Measurements from ENCODE around the gene TEF.

Gene TEF

GRCh38 chr22:41442240-41442792 is 60.6 kb downstream of the TEF start:
- no peak for TF ChIP-seq GATA2 (IDR thresholded peaks at IDR 0.05; ENCODE audit: low read depth, low read length)
- TF ChIP-seq GATA3 (IDR thresholded peaks at IDR 0.05; ENCODE audit: low read depth, low read length), result no peak

- TF ChIP-seq GATA3 (IDR thresholded peaks at IDR 0.05; ENCODE audit: low read depth, low read length), result no peak
- no peak for TF ChIP-seq GATA2 (IDR thresholded peaks at IDR 0.05; ENCODE audit: low read depth, low read length)
Observed at GRCh38 chr22:41444360-41445128, 62.8 kb downstream of the TEF start.

DNA sequence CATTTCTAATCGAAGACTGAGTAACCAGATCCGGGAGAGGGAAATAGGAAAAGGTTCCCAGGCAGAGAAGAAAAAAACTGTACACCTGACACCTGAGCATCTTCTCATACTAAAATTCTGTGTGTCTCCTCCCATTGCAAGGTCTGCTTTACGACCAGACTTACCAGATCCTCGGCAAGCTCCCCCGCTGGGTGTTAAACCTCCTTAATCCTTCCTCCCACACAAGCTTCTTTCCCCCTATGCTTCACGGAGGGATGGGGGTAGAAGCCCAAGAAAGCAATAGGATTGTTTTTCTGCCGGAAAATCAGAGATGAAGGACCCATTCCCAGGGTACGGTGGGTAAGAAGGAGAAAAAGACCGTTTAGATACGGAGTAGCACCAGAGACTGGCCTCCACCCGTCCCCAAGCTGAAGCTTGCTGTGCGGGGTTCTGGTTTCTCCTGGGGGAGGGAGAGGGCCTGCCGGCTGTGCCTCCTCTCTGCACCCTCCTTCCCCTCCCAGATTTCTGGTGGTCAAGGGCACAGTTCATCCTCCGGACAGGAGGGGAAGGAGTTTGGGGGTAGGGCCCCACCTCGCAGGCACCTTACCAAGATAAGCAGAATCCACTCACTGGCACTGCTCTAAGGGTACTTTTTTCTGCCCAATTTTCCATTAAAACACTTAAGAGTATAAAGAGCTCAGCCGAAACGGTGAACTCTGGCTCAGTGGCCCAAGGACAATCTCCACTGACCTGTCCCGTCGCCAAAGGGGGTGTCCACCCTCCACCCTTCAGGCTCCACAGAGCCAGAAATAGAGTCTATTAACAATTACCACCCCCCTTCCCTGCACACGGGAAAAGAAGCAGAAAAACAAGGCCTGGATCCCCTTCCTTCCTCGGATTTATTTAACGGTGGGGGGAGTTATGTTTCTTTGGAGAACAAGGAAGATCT is 63.7 kb downstream of the TEF start:
- TF ChIP-seq GATA3 (IDR thresholded peaks at IDR 0.05; ENCODE audit: low read depth, low read length) (no peak), GATA2 (IDR thresholded peaks at IDR 0.05; ENCODE audit: low read depth, low read length) (no peak)

DNA sequence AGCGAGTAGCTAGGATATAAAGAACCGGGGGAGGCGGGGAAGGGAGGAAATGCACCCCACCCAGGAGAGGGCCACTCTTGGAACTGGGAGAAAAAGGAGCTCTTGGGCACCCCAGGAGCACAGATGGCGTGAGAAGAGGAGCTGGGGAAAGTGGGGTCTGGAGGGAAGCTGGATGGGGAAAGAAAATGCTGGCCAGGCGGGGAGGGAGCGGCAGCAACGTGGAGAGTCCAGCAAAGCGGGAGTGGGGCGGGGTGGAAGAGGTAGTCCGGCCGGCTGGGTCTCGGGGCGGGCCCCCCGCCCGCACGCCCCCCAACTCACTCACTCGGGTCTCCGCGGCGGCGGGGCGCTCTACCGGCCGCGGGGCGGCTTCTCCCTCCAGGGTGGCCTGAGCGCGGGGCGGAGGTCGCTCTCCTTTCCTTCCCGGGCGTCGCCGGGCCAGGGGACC is 64.3 kb downstream of the TEF start:
- TF ChIP-seq GATA3 (IDR thresholded peaks at IDR 0.05; ENCODE audit: low read depth, low read length) (no peak), GATA2 (IDR thresholded peaks at IDR 0.05; ENCODE audit: low read depth, low read length) (no peak)

GRCh38 chr22:41446639-41447434 is 65.1 kb downstream of the TEF start, which contains the start of gene TOB2:
TOB2 (minus strand) TSS chr22:41446801; CDS start chr22:41437345, 9,456 bp downstream.
- TF ChIP-seq GATA3 (IDR thresholded peaks at IDR 0.05; ENCODE audit: low read depth, low read length) (no peak), GATA2 (IDR thresholded peaks at IDR 0.05; ENCODE audit: low read depth, low read length) (no peak)

GRCh38 chr22:41447435-41448188 is 65.9 kb downstream of the TEF start:
- TF ChIP-seq GATA2 (IDR thresholded peaks at IDR 0.05; ENCODE audit: low read depth, low read length) (no peak), GATA3 (IDR thresholded peaks at IDR 0.05; ENCODE audit: low read depth, low read length) (no peak)

GRCh38 chr22:41448189-41448808 is 66.6 kb downstream of the TEF start:
- TF ChIP-seq GATA2 (IDR thresholded peaks at IDR 0.05; ENCODE audit: low read depth, low read length) (no peak), GATA3 (IDR thresholded peaks at IDR 0.05; ENCODE audit: low read depth, low read length) (no peak)

Data from SH-SY5Y (cell line).